Astrocyte of the cerebellum (primary cell): ENCODE data around the gene EIF2B5.
"Not testable (repeated sequence)": the region's sequence is repeated elsewhere in the genome, so short reads cannot be mapped to it uniquely, and the experiment has no call there.

ENCODE experiments used
- DNase-seq: peaks from one replicate; pipeline ENCODE4 v3.0.0-alpha.2; 2011; ENCODE audit warnings: low read depth
- H3K4me3 ChIP-seq: 2 replicates; pipeline ENCODE4 v1.5.1; 2011; ENCODE audit warnings: mild to moderate bottlenecking, low read depth, low read length, moderate library complexity
- in situ Hi-C: cut with HindIII; loops from 2 replicates; pipeline ENCODE4 v1.10.0; 2017; ENCODE audit warnings: low sequenced_read_pairs
- TF ChIP-seq, protein P1 (sequence below): IDR thresholded peaks from 2 replicates; pipeline ENCODE4 v1.5.1; 2012; ENCODE audit warnings: low read length, low read depth, moderate library complexity, mild to moderate bottlenecking; ENCODE audit errors: missing control alignments

The EIF2B5 gene

DNA sequence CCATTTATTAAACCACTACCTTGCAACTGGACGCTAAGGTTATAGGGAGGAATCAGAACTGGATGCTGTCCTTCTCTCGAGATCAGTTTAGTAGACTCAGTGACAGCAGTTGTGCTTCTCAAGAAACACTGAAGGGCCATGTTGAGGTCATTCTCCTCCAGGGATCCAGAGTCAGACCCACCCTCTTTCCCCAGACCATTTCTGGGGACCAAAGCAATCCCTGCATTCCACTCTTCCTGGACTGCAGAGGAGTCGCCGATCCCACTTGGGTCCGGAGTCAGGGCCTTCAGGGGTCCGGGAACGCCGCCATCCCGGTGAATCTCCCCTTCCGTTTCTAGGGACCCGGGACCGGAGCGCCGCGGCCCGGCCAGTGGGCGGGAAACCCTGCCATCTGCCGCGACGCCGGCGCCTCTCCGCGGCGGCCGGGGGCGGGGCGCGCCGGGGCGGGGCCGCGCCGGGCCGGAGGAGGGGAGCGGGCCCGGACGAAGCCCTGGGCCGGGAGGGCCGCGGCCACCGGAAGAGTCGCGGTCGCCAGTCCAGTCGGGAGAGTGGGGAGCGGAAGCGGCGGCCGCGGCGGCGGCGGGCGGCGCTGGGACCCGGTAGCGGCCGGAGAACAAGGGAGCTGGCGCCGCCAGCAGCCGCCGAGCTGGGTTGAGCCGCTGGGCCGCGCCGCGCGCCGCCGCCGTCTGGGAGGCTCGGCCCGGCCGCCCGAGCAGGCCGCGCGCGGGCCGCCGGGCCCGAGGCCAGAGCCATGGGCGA lies 19.9 kb downstream of the EIF2B5 start, which contains the start of gene DVL3:
DVL3 (plus strand) TSS at position 493 of the 759 bp plus-strand sequence; CDS start at position 752, 259 bp downstream.
- in situ Hi-C loops: no loop called here
- TF ChIP-seq, protein P1, sequence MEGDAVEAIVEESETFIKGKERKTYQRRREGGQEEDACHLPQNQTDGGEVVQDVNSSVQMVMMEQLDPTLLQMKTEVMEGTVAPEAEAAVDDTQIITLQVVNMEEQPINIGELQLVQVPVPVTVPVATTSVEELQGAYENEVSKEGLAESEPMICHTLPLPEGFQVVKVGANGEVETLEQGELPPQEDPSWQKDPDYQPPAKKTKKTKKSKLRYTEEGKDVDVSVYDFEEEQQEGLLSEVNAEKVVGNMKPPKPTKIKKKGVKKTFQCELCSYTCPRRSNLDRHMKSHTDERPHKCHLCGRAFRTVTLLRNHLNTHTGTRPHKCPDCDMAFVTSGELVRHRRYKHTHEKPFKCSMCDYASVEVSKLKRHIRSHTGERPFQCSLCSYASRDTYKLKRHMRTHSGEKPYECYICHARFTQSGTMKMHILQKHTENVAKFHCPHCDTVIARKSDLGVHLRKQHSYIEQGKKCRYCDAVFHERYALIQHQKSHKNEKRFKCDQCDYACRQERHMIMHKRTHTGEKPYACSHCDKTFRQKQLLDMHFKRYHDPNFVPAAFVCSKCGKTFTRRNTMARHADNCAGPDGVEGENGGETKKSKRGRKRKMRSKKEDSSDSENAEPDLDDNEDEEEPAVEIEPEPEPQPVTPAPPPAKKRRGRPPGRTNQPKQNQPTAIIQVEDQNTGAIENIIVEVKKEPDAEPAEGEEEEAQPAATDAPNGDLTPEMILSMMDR: no peak
- H3K4me3 ChIP-seq: peak within 1 kb of the TSS; percentile 84
- no peak for DNase-seq

DNA sequence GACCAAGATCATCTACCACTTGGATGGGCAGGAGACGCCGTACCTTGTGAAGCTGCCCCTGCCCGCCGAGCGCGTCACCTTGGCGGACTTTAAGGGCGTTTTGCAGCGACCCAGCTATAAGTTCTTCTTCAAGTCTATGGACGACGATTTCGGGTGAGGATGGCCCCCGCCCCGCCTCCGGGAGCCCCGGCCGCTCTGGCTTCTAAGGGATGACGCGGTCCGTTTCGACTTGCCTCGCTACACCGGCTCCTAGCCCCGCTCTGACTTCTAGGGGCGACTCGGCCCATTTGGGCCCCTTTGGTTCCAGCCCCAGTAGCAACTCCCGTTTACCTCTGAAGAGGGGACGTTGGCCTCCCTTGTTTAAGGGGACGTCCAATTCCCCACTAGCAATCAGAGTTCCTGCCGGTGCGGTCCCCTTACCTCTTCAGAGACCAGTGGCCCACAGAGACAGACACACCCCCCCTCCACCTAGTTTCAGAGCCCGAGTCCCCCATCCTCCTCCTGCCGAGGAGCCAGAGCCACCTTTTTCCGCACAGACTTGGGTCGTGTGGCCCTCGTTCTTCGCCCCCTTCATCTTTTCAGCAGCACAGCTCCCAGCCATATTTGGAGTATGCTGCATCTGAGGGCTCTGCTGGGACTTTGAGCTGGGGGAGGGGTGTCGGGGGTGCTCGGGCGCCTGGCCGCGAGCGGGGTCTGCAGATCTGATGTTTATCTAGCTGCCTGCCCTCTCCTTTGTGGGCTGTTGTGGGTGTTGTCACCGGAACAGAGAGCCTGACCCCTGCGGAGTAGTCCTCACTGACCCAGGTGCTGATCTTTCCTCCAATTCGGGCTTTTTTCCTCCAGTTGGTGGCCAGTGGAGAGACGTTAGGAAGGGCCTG lies 20.7 kb downstream of the EIF2B5 start:
- peak overlapping the region; percentile 84 for H3K4me3 ChIP-seq
- in situ Hi-C loops: no loop called here
- no peak for DNase-seq
- TF ChIP-seq, protein P1: no peak

DNA sequence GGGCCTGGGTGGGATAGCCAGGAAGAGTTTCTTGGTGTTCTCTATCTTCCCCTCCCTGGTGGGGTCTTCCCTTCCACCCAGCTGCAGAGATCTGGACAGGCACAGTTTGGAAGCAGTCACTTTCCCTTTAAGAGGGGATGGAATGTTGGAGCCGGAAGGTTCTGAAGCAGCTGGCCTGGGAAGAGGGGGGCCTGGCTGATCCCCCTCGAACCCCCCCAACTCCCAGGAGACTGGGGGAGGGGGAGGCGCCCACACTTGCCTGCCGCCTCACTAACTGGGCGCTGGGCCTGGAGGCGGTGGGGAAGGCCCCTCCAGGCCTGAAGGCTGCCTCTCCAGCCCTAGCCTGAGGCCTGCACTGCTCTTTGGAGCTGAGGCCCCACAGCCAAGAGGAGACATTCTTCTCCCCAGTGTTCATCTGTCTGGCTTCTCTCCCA lies 21.4 kb downstream of the EIF2B5 start:
- DNase-seq: no peak
- H3K4me3 ChIP-seq: peak overlapping the region; percentile 84
- TF ChIP-seq, protein P1: no peak
- in situ Hi-C loops: no loop called here

DNA sequence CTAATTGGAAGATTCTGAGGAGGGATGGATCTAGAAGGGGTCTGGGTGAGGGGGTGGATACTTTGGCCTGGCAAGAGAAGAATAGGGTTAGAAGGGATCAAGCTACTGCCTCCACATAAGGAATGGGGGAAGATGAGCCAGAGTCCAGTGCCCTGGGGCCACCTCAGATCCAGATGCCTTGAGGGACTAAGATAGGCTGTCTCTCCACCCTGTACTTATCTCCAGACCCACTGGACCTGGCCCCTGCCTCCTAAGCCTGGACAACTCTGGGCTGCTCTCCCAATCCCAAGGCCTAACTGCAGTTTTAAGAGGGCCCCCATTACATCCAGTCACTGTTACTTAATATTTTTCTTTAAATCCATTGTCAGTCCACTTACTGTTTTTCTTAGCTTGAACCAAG lies 22.0 kb downstream of the EIF2B5 start:
- TF ChIP-seq, protein P1: no peak
- peak overlapping the region; percentile 84 for H3K4me3 ChIP-seq
- in situ Hi-C loops: no loop called here

DNA sequence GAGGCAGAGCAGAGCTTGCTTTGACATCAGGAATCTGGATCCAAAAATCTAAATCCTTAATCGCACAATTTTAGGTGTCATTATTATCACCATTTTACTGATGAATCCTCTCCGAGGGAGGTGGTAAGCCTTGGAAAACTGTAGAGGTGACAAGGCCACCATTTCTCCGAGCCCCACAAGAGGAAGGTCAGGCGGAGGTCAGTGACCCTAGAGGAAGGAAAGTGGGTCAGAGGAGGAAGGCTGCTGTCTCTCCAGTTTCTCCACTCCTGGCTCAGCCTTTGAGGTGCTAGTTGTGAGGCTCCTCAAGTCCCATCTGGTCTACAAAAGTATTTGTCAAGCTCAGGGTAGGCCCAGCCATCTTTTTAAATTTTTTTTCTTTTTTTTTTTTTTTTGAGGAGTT lies 23.2 kb downstream of the EIF2B5 start:
- TF ChIP-seq, protein P1: no peak
- H3K4me3 ChIP-seq: no peak overlapping the region
- in situ Hi-C loops: no loop called here
- no peak for DNase-seq

More for the DNA sequence above, 22.0 kb downstream of the EIF2B5 start:
- DNase-seq: no peak

DNA sequence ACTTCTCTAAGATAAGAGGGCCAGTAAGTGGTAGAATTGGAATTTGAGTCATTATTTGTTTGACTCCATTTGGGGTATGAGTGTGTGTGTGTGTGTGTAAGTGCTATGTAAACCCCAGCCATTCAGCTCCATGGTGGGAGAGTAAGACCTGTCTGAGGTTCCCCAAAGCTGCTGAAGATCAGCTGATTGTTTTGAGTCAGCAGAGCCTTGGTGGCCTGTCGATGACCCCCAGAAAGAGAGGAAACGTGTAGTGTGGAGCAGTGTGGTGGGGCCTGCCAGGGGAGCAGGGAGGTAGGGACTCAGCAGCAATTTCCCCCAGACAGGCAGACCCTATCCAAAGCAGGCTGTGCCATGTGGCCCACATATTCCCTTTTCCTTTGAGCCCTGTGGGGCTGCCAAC lies 25.3 kb downstream of the EIF2B5 start:
- in situ Hi-C loops: no loop called here
- H3K4me3 ChIP-seq: no peak overlapping the region
- DNase-seq: no peak

DNA sequence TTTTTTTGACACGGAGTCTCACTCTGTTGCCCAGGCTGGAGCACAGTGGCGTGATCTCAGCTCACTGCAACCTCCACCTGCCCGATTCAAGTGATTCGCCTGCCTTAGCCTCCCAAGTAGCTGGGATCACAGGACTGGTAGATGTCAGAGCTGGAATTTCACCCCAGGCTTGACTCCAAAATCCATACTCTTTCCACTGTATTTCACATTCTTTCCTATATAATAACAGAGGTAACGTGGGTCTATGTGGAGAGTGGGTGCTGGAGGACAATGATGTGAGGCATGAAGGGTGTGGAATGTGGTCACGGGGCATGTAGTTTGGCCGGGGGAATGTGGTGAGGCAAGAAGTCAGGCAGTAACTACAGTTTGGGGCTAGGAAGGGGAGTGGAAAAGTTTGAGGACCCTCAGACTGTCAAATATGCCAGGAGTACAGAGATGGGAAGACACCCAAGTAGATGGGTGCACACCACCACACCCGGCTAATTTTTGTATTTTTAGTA lies 27.5 kb downstream of the EIF2B5 start:
- in situ Hi-C loops, DNase-seq, H3K4me3 ChIP-seq: not testable (repeated sequence)

More for the DNA sequence above, 25.3 kb downstream of the EIF2B5 start:
- TF ChIP-seq, protein P1: no peak
